Vagina (tissue), 2 donors: ENCODE measurements around the gene MSLN. TPM values are rescaled to one million over a fixed set of nuclear protein-coding genes. Genes with fewer than 3 reads are reported as not detected.

Source experiments
- DNase-seq, 2 donors: peaks; one replicate each; pipeline ENCODE4 v3.0.0-alpha.2; 2017; ENCODE audit errors: extremely low spot score in 2 of 2
- H3K27ac ChIP-seq: fragments of 200-600 bp; sonication (generic); one replicate; pipeline ENCODE4 v1.5.1; 2019
- H3K27me3 ChIP-seq: fragments of 200-600 bp; sonication (generic); one replicate; pipeline ENCODE4 v1.5.1; 2019
- H3K36me3 ChIP-seq, 2 donors: fragments of 200-600 bp; sonication (generic); one replicate each; pipeline ENCODE4 v1.5.1; 2017 to 2019
- H3K4me1 ChIP-seq: fragments of 200-600 bp; sonication (generic); one replicate; pipeline ENCODE4 v1.5.1; 2019
- H3K4me3 ChIP-seq, 2 donors: fragments of 200-600 bp; sonication (generic); 1 replicate in 1 of 2; 2 replicates in 1 of 2; pipeline ENCODE4 v1.5.1; 2016 to 2019
- H3K9me3 ChIP-seq: fragments of 200-600 bp; sonication (generic); one replicate; pipeline ENCODE4 v1.5.1; 2019
- CTCF ChIP-seq, 3 experiments: fragments of 450-650 bp in 2 of 3; fragments of 200-600 bp in 1 of 3; sonication (generic) in 1 of 3; IDR thresholded peaks; one replicate each; pipeline ENCODE4 v1.5.1; 2017 to 2019; ENCODE audit warnings: antibody characterized with exemption in 3 of 3, mild to moderate bottlenecking in 2 of 3, moderate library complexity in 2 of 3
- POLR2A ChIP-seq, 2 donors: fragments of 450-650 bp; IDR thresholded peaks; one replicate each; pipeline ENCODE4 v1.6.1; 2017; ENCODE audit warnings: antibody characterized with exemption in 2 of 2, mild to moderate bottlenecking in 2 of 2, moderate library complexity in 2 of 2
- POLR2AphosphoS5 ChIP-seq, 2 donors: sonication (generic); formaldehyde crosslinking; IDR thresholded peaks; one replicate each; pipeline ENCODE4 v1.9.0; 2017; ENCODE audit warnings: antibody characterized with exemption in 2 of 2, mild to moderate bottlenecking in 2 of 2, low read depth in 1 of 2; ENCODE audit not compliant: insufficient read depth in 1 of 2
- intact Hi-C: fragments of 100-400 bp; cut with DNase I; formaldehyde crosslinking; loops from one replicate; pipeline ENCODE4 v1.15.1; 2023
- total RNA-seq: library from RNA; depleted of rRNA; stranded (reverse); fragments of >200 nt; gene quantifications from one replicate; pipeline ENCODE4 v1.2.3, GENCODE V29; 2016

MSLN gene
- total RNA-seq, 1 donor from 2014 or later, result not detected

- Histone ChIP-seq H3K4me3 (no peak overlapping the region), H3K27me3 (no peaks in the 10 kb centered on the region), H3K36me3 (no peaks in the 10 kb centered on the region), H3K27ac (no peak overlapping the region), H3K4me1 (peaks cover 25% of the 10 kb centered on the region), H3K9me3 (no peaks in the 10 kb centered on the region)
- no peak for DNase-seq
- intact Hi-C loops, result no loop called here
- no peak for TF ChIP-seq POLR2A (IDR thresholded peaks at IDR 0.05)
- TF ChIP-seq CTCF (IDR thresholded peaks at IDR 0.05), result no peak
- TF ChIP-seq POLR2AphosphoS5 (IDR thresholded peaks at IDR 0.05; ENCODE audit: insufficient read depth in 1 of 2, low read depth in 1 of 2), result no peak
These were observed 43.9 kb downstream of the MSLN start for GRCh38 chr16:804193-805048.

DNA sequence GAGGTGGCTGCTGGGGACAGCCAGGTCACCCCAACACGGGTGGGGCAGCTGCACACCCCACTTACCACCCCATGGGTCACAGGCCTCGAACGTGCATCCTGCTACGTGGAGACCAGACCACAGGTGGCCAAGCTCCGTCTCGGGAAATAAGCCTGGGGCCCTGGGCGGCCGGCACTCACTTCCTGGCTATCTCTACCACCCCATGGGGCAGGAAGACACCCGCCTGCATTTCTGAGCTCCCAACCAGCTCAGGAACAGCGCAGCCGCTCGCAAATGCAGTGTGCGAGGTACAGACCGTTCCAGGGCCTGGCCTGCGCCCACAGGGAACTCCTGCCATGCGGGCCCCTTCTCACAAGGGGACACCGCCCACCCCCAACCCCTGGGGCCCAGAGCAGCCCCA lies 44.9 kb downstream of the MSLN start:
- TF ChIP-seq POLR2AphosphoS5 (IDR thresholded peaks at IDR 0.05; ENCODE audit: insufficient read depth in 1 of 2, low read depth in 1 of 2) (no peak), CTCF (IDR thresholded peaks at IDR 0.05) (no peak), POLR2A (IDR thresholded peaks at IDR 0.05) (no peak)
- H3K4me1 ChIP-seq, result peaks cover 25% of the 10 kb centered on the region
- H3K9me3 ChIP-seq, result no peaks in the 10 kb centered on the region
- H3K36me3 ChIP-seq, result no peaks in the 10 kb centered on the region
- no peak overlapping the region for H3K4me3 ChIP-seq
- no peaks in the 10 kb centered on the region for H3K27me3 ChIP-seq
- intact Hi-C loops, result no loop called here
- no peak overlapping the region for H3K27ac ChIP-seq
- no peak for DNase-seq

DNA sequence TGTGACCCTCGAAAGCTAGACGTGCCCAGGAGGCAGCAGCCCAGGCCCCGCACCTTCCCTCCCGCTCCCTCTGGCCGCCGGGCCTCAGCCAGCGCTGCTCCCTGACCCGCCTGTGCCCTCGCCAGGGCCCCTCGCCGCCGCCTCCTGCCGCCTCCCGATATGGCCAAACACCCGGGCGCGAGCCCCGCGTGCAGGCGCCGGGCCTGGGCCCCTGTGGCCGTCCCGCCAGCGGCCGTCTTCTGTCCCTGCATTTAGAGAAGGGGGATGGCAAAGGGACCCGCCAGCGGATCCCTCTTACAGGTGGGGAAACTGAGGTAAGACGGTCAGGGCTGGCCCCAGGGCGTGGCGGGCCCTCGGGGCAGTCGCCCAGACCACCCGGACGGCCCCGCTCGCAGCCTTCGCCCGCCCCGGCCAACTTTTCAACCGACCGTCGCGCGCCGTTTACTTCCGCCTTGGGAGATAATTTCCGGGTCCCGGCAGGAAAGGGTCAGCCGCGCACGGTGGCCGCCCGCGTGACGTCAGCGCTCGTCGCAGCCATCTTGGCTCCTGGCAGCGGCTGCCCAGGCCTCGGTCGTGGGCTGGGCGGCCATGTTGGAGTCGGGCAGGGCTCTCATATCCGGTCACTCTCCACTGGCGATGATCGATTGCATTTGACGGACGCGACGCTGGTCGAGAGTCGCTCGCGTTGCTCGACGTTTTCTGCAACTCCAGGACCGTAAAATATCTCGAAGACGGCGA lies 47.0 kb downstream of the MSLN start:
- H3K27ac ChIP-seq, result peak overlapping the region; percentile 86
- peak overlapping the region; percentile 66 to 95 for H3K4me3 ChIP-seq
- intact Hi-C loops, result no loop called here
- peaks cover 25% of the 10 kb centered on the region for H3K4me1 ChIP-seq
- no peaks in the 10 kb centered on the region for H3K27me3 ChIP-seq
- H3K9me3 ChIP-seq, result no peaks in the 10 kb centered on the region
- TF ChIP-seq POLR2A (IDR thresholded peaks at IDR 0.05), result no peak
- peak; percentile 90 to 92 for TF ChIP-seq POLR2AphosphoS5 (IDR thresholded peaks at IDR 0.05; ENCODE audit: insufficient read depth in 1 of 2, low read depth in 1 of 2)
- TF ChIP-seq CTCF (IDR thresholded peaks at IDR 0.05), result peak in 1 of 3 experiments; percentile 15
- H3K36me3 ChIP-seq, result no peaks in the 10 kb centered on the region
- no peak for DNase-seq

- TF ChIP-seq POLR2A (IDR thresholded peaks at IDR 0.05) (no peak), POLR2AphosphoS5 (IDR thresholded peaks at IDR 0.05; ENCODE audit: insufficient read depth in 1 of 2, low read depth in 1 of 2) (no peak), CTCF (IDR thresholded peaks at IDR 0.05) (no peak)
- intact Hi-C loops, result no loop called here
- no peaks in the 10 kb centered on the region for H3K36me3 ChIP-seq
- peak overlapping the region; percentile 86 for H3K27ac ChIP-seq
- H3K4me3 ChIP-seq, result peak overlapping the region; percentile 66 to 95
- no peak for DNase-seq
- H3K27me3 ChIP-seq, result no peaks in the 10 kb centered on the region
- no peaks in the 10 kb centered on the region for H3K9me3 ChIP-seq
- H3K4me1 ChIP-seq, result peaks cover 25% of the 10 kb centered on the region
These were observed 47.5 kb downstream of the MSLN start for GRCh38 chr16:808085-808386.
